A673 (cell line): ENCODE measurements around the gene COBLL1.

Source experiments
- EZH2 ChIP-seq: fragments of 200-600 bp; sonication (generic); IDR thresholded peaks from 2 replicates; pipeline ENCODE4 v1.6.1; 2017; ENCODE audit warnings: borderline replicate concordance, low read depth, mild to moderate bottlenecking, mixed read lengths, antibody characterized with exemption, low read length; ENCODE audit not compliant: poor library complexity, severe bottlenecking
- TF ChIP-seq, protein P1 (sequence below): fragments of 300-800, 200-600 bp; sonication (generic); conservative IDR thresholded peaks from 2 replicates; pipeline ENCODE4 v1.5.1; 2017; ENCODE audit warnings: low read depth, mild to moderate bottlenecking, antibody characterized with exemption, low read length, moderate library complexity, mixed read lengths

DNA sequence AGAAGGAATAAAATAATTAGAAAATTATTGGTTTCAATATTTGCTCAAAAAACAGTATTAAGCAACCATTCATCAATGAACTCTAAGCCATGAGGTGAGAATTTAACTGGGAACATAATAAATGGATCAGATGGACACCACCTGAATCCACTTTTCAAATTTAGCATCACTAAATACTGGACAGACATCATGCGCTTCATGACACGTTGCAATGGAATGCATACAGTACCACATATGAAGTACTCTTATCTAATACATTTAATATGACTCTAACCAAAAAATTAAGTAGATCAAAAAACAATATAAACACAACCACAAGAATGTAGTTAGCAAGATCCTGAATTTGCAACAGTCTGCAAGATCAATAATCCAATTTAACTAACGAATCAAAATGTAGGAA is 76.6 kb downstream of the COBLL1 start:
- TF ChIP-seq, protein P1, sequence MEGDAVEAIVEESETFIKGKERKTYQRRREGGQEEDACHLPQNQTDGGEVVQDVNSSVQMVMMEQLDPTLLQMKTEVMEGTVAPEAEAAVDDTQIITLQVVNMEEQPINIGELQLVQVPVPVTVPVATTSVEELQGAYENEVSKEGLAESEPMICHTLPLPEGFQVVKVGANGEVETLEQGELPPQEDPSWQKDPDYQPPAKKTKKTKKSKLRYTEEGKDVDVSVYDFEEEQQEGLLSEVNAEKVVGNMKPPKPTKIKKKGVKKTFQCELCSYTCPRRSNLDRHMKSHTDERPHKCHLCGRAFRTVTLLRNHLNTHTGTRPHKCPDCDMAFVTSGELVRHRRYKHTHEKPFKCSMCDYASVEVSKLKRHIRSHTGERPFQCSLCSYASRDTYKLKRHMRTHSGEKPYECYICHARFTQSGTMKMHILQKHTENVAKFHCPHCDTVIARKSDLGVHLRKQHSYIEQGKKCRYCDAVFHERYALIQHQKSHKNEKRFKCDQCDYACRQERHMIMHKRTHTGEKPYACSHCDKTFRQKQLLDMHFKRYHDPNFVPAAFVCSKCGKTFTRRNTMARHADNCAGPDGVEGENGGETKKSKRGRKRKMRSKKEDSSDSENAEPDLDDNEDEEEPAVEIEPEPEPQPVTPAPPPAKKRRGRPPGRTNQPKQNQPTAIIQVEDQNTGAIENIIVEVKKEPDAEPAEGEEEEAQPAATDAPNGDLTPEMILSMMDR, result no peak
- TF ChIP-seq EZH2, result no peak
